ENCODE measurements around the gene SLC6A3. TPM values are rescaled to one million over a fixed set of nuclear protein-coding genes. Genes with fewer than 3 reads are reported as not detected.

SLC6A3 gene
- total and polyA plus RNA-seq, 9 of the 15 experiments (the other 6 are each of a cell fraction or from before 2014, with no cell fraction given): not detected

DNA sequence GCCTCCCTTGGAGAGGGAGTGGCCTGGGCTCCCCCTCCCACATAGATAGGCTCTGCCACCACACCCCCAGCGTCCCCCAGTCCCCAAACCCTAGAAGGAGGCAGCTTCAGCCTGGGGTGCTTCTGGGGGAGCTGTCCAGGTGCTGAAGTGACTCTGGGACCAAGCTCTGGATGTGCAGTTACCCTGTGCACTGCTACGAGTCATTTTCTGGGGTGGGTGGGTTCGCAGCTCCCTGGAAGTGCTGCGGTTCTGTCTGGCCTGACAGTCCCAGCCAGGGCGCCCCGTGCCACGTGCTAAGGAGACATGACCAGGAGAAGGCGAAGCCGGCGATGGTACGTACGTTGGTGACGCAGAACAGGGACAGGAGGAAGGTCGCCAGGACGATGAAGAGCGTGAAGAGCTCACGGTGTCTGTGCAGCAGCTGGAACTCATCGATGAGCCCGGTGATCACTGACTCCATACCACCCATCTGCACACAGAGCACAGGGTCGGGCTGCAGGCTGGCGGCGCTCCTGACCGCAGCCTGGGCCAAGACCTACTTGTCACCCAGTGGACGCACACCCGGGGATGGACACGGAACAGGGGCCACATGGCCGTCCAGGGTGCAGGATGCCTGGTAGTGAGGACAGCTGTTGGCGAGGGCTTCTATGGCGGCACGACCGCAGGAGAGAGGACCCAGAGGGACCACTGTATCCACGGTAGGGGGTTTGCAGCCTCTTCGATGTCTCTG is 35.7 kb downstream of the SLC6A3 start (continued):
- peak; percentile 99 for TF ChIP-seq REST (IDR thresholded peaks at IDR 0.05; ENCODE audit: borderline replicate concordance)
- TF ChIP-seq REST (CRISPR knock-in tag; IDR thresholded peaks at IDR 0.05; ENCODE audit: low read depth): peak; percentile 93
- TF ChIP-seq ZNF511 (CRISPR knock-in tag; IDR thresholded peaks at IDR 0.05): 0 out of 2 replicates have a peak, but pooled peaks have one; percentile 55
- TF ChIP-seq POLR2AphosphoS5 (IDR thresholded peaks at IDR 0.05; ENCODE audit: control insufficient read depth, insufficient read depth, low read depth, low read length): no peak
- no peak for TF ChIP-seq ZNF766 (CRISPR knock-in tag; conservative IDR thresholded peaks at IDR 0.05)
- TF ChIP-seq, protein P1, sequence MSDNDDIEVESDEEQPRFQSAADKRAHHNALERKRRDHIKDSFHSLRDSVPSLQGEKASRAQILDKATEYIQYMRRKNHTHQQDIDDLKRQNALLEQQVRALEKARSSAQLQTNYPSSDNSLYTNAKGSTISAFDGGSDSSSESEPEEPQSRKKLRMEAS (CRISPR knock-in tag; IDR thresholded peaks at IDR 0.05): 0 out of 2 replicates have a peak, but pooled peaks have one; percentile 6
- peak; percentile 53; the same call in 1 of the 2 replicates for TF ChIP-seq ZNF263 (CRISPR knock-in tag; IDR thresholded peaks at IDR 0.05; ENCODE audit: borderline replicate concordance)
- no peak for TF ChIP-seq ZNF408 (CRISPR knock-in tag; IDR thresholded peaks at IDR 0.05; ENCODE audit: low read depth)
- TF ChIP-seq ZSCAN32 (CRISPR knock-in tag; IDR thresholded peaks at IDR 0.05): no peak
- TF ChIP-seq ZBTB17 (CRISPR knock-in tag; IDR thresholded peaks at IDR 0.05): 0 out of 2 replicates have a peak, but pooled peaks have one; percentile 39
- TF ChIP-seq MIER1 (IDR thresholded peaks at IDR 0.05; ENCODE audit: low read depth): peak; percentile 95
- peak; percentile 34; the same call in 1 of the 2 replicates for TF ChIP-seq TFAP4 (CRISPR knock-in tag; IDR thresholded peaks at IDR 0.05; ENCODE audit: borderline replicate concordance)
- no peak for TF ChIP-seq KAT2B (IDR thresholded peaks at IDR 0.05; ENCODE audit: low read depth, low read length)
